ENCODE results near the gene STON1.
"Not testable (repeated sequence)": the region's sequence is repeated elsewhere in the genome, so short reads cannot be mapped to it uniquely, and the experiment has no call there.

The STON1 gene

GRCh38 chr2:48528431-48528830 lies 1.5 kb upstream of the STON1 start:
- DNase-seq, result no peak

- DNase-seq, result no peak
Observed at GRCh38 chr2:48529194-48529593, 760 bp upstream of the STON1 start.

- peak; percentile 27 for DNase-seq
Observed at GRCh38 chr2:48529676-48530032, 300 bp upstream of the STON1 start.

GRCh38 chr2:48531141-48531648 lies 1.2 kb downstream of the STON1 start:
- DNase-seq, result no peak

GRCh38 chr2:48532174-48532573 lies 2.2 kb downstream of the STON1 start:
- DNase-seq, result no peak

GRCh38 chr2:48532824-48533223 lies 2.9 kb downstream of the STON1 start:
- DNase-seq, result no peak

GRCh38 chr2:48534781-48535180 lies 4.8 kb downstream of the STON1 start:
- no peak for DNase-seq

GRCh38 chr2:48540237-48540935 lies 10.4 kb downstream of the STON1 start:
- no peak for DNase-seq

GRCh38 chr2:48541666-48542389 lies 11.9 kb downstream of the STON1 start:
- DNase-seq, result no peak

- no peak for DNase-seq
Observed at GRCh38 chr2:48543895-48544294, 13.9 kb downstream of the STON1 start.

- DNase-seq, result no peak
Observed at GRCh38 chr2:48545244-48545643, 15.3 kb downstream of the STON1 start.

- no peak for DNase-seq
Observed at GRCh38 chr2:48548840-48549239, 18.9 kb downstream of the STON1 start.

GRCh38 chr2:48549972-48550371 lies 20.0 kb downstream of the STON1 start:
- DNase-seq, result no peak

- DNase-seq, result no peak
Observed at GRCh38 chr2:48551548-48551947, 21.6 kb downstream of the STON1 start.

- DNase-seq, result not testable (repeated sequence)
Observed at GRCh38 chr2:48555071-48555470, 25.1 kb downstream of the STON1 start.

GRCh38 chr2:48558456-48558855 lies 28.5 kb downstream of the STON1 start:
- DNase-seq, result no peak

- DNase-seq, result no peak
Observed at GRCh38 chr2:48560546-48561209, 30.7 kb downstream of the STON1 start.

- DNase-seq, result no peak
Observed at GRCh38 chr2:48562281-48562680, 32.3 kb downstream of the STON1 start.

GRCh38 chr2:48566592-48567310 lies 36.8 kb downstream of the STON1 start:
- DNase-seq, result no peak

GRCh38 chr2:48567671-48568070 lies 37.7 kb downstream of the STON1 start:
- DNase-seq, result no peak

- no peak for DNase-seq
Observed at GRCh38 chr2:48568547-48568946, 38.6 kb downstream of the STON1 start.

- DNase-seq, result no peak
Observed at GRCh38 chr2:48569433-48569832, 39.5 kb downstream of the STON1 start.

- DNase-seq, result no peak
Observed at GRCh38 chr2:48572816-48573215, 42.9 kb downstream of the STON1 start.
